Measurements from ENCODE around the gene SNAP47.

GRCh38 chr1:227775841-227776240 lies 40.6 kb downstream of the SNAP47 start:
- no peak for TF ChIP-seq CTCF (IDR thresholded peaks at IDR 0.05)
- TF ChIP-seq POLR2A (IDR thresholded peaks at IDR 0.05), result no peak

All from lower leg skin (tissue), 3 donors.